HEK293T (cell line): ENCODE measurements around the gene TESK2.

Source experiments
- ARNT ChIP-seq: fragments of 450-650 bp; IDR thresholded peaks from 2 replicates; pipeline ENCODE4 v1.6.1; 2017; ENCODE audit warnings: mild to moderate bottlenecking
- BHLHE40 ChIP-seq: fragments of 450-650 bp; IDR thresholded peaks from 2 replicates; pipeline ENCODE4 v1.6.1; 2016; ENCODE audit warnings: mild to moderate bottlenecking, moderate library complexity, borderline replicate concordance
- ELF4 ChIP-seq: fragments of 450-650 bp; IDR thresholded peaks from 2 replicates; pipeline ENCODE4 v1.6.1; 2017; ENCODE audit warnings: antibody characterized with exemption
- FOXA1 ChIP-seq: fragments of 450-650 bp; IDR thresholded peaks from 2 replicates; pipeline ENCODE4 v1.6.1; 2016; ENCODE audit warnings: mild to moderate bottlenecking
- FOXM1 ChIP-seq: fragments of 450-650 bp; IDR thresholded peaks from 2 replicates; pipeline ENCODE4 v1.6.1; 2017; ENCODE audit warnings: mild to moderate bottlenecking, borderline replicate concordance
- HDGF ChIP-seq: fragments of 450-650 bp; IDR thresholded peaks from 2 replicates; pipeline ENCODE4 v1.6.1; 2017; ENCODE audit warnings: antibody characterized with exemption, borderline replicate concordance
- L3MBTL2 ChIP-seq: fragments of 450-650 bp; conservative IDR thresholded peaks from 2 replicates; pipeline ENCODE4 v1.6.1; 2016; ENCODE audit warnings: mild to moderate bottlenecking
- NFRKB ChIP-seq: fragments of 450-650 bp; IDR thresholded peaks from 2 replicates; pipeline ENCODE4 v1.6.1; 2016; ENCODE audit warnings: mild to moderate bottlenecking, moderate library complexity
- SP1 ChIP-seq: fragments of 450-650 bp; IDR thresholded peaks from 2 replicates; pipeline ENCODE4 v1.6.1; 2017
- SUZ12 ChIP-seq: fragments of 450-650 bp; IDR thresholded peaks from 2 replicates; pipeline ENCODE4 v1.6.1; 2016; ENCODE audit warnings: mild to moderate bottlenecking
- TARDBP ChIP-seq: fragments of 450-650 bp; IDR thresholded peaks from 2 replicates; pipeline ENCODE4 v1.6.1; 2016
- TF ChIP-seq, protein P1 (sequence below): fragments of 450-650 bp; IDR thresholded peaks from 2 replicates; pipeline ENCODE4 v1.6.1; 2016

GRCh38 chr1:45477646-45478045 lies 13.3 kb downstream of the TESK2 start:
- TF ChIP-seq SUZ12 (no peak), L3MBTL2 (no peak), ARNT (no peak), FOXM1 (no peak), ELF4 (no peak), SP1 (no peak), BHLHE40 (no peak), TARDBP (no peak), FOXA1 (no peak), NFRKB (no peak), HDGF (no peak)
- TF ChIP-seq, protein P1, sequence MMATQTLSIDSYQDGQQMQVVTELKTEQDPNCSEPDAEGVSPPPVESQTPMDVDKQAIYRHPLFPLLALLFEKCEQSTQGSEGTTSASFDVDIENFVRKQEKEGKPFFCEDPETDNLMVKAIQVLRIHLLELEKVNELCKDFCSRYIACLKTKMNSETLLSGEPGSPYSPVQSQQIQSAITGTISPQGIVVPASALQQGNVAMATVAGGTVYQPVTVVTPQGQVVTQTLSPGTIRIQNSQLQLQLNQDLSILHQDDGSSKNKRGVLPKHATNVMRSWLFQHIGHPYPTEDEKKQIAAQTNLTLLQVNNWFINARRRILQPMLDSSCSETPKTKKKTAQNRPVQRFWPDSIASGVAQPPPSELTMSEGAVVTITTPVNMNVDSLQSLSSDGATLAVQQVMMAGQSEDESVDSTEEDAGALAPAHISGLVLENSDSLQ, result no peak
